GM19240 (cell line): Measurements from ENCODE around the gene FBXW7.
"Not testable (repeated sequence)": the region's sequence is repeated elsewhere in the genome, so short reads cannot be mapped to it uniquely, and the experiment has no call there.

Source experiments
- DNase-seq: peaks from one replicate; pipeline ENCODE4 v3.0.0; 2011; ENCODE audit warnings: low spot score; ENCODE audit not compliant: insufficient read length

FBXW7 gene

DNA sequence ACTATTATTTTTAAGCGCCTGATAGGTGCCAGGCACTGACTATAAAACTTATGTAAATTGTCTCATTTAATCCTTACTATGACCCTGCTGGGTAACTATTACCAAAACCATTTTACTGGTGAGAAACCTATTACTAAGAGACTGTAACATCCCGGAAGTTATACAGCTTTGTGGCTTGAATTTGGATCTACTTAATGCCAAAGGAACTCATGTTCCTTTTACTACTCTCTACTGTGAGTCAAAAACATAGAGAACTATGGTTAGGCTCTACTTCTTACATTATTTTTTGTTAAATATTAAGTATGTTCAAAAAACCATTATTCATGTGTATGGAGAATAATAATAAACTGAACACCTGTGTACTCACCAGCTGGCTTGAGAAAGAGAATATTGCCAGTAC is 14.8 kb upstream of the FBXW7 start:
- DNase-seq, result not testable (repeated sequence)

DNA sequence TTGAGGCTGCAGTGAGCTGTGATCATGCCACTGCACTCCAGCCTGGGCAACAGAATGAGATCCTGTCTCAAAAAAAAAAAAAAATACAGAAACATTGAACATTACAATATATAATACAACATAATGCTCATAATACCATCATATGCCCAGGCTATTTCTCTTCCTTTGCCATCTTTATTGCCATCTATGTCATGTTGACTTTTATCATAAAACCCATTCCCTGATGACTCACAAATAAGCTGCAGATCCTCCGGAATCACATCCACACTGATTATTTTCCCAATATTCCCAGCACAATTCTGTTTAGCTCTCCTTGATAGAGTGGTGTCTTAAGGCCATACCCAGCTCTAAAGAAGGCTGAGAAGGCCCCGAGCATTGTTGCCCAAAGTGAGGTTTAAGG is 9.2 kb upstream of the FBXW7 start:
- DNase-seq, result no peak

GRCh38 chr4:152544533-152544932 is 8.6 kb upstream of the FBXW7 start:
- not testable (repeated sequence) for DNase-seq

GRCh38 chr4:152540941-152541340 is 5.0 kb upstream of the FBXW7 start:
- DNase-seq, result no peak

GRCh38 chr4:152540293-152540674 is 4.4 kb upstream of the FBXW7 start:
- no peak for DNase-seq

- no peak for DNase-seq
Measured at GRCh38 chr4:152539556-152540292, 3.8 kb upstream of the FBXW7 start.

DNA sequence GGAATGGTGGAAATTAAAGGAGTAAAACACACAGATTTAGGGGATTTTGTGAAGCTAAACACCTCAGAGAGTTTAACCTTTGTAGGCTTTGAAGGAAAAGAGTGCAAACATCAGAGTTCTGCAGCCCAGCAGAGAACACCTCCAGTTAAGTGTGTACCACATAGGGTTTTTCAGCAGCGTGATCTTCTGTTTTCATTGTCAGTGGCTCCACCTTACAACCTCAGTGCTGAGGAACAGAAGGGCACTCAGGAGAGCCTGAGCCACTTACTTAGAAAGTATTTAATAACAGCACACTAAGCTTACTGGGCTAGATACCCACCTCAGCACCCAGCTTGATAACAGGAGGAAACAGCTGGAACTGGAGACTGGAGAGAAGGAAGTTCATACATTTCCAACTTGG is 2.0 kb upstream of the FBXW7 start:
- no peak for DNase-seq

- DNase-seq, result no peak
Measured at GRCh38 chr4:152536545-152537182, 772 bp upstream of the FBXW7 start.

DNA sequence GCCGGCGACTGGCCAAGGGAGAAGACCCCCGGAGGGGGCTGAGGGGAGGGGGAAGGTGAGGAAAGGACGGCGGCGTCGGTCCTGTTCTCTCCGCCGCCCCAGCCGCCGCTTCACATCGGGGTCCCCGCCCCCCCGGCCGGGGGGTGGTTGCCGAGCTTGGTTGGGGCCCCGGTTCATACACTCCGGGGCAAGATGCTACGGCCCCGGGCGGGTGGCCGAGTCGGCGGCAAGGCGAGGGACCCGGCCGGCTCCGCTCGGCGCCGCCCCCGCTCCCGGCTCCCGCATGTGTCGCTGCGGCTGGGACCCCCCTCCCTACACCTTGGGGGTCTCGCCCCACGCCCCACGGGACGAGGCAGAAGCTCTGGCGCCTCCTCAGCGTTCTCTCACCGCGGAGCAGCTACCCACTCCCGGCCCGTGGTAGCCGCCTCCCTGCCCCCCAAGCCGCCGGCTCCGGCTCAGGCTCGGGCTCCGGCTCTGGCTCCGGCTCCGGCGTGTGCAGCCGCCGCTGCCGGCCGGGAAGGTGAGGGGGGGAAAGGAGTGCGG is 461 bp downstream of the FBXW7 start:
- DNase-seq, result no peak

DNA sequence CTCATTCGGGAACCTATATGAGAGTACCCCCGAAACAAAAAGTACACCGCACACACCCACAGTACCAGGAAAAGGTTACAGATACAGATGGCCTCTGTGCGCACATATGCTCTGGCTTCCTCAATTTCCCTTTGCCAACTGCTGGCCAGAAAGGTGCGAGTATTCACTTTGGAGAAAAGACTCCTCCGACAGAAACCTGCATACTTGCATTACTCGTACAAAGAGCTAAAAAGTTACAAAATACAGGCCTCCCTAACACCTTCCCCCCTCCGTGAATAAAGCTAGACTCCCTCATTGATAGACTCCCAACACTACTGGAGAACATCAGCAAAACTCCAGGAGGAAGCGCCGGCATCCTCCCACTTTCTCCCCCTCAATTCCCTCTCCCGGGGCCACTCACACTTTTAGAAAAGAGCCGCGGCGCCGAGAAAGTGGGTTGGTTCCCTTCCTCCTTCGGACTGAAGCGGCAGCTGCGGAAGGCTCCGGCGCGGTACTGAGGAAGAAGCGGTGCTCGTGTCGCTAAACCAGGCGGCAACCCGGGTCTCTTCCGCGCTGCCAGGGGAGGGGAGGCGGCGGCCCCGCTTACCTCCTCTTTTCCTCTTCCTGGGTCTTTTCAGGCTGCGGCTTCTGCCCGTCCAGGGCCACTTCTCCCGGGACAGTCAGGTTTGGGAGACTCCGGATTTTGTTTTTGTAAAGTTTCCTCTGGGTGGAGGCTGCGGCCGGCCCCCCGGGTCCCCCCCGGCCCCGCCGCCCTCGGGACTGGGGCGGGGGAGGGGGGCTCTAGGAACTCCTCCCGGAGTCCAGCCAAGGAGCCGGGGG is 1.1 kb downstream of the FBXW7 start:
- DNase-seq, result no peak

DNA sequence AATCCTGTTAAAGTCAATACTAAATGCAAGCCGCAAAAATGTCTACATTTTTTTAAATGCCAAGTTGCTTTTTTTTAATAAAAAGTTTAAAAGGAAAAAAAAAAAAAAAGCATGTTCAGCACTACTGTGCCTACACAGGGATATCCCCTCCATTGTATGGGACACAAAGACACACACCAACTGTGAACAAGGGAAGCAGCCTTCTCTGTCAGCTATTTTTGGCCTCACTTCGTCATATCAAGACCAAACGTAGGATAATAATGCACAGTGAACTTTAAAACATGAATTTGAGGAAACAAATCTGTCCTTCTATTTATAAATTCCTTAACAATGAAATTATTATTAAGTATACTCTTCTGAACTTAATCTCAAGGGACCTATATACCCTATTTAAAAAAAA is 4.4 kb downstream of the FBXW7 start:
- DNase-seq, result no peak

GRCh38 chr4:152530600-152530999 is 5.3 kb downstream of the FBXW7 start:
- DNase-seq, result no peak

DNA sequence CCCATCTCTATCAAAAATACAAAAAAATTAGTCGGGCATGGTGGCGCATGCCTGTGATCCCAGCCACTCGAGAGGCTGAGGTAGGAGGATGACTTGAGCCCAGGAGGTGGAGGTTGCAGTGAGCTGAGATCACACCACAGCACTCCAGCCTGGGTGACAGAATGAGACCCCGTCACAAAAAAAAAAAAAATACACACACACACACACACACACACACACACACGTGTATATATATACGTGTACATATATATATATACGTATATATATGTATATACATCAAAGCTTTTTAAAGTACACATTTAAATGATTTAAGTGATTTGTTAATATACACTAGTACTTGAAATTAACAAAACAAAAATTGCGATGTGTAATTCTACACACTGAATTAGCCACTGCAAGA is 6.0 kb downstream of the FBXW7 start:
- no peak for DNase-seq

DNA sequence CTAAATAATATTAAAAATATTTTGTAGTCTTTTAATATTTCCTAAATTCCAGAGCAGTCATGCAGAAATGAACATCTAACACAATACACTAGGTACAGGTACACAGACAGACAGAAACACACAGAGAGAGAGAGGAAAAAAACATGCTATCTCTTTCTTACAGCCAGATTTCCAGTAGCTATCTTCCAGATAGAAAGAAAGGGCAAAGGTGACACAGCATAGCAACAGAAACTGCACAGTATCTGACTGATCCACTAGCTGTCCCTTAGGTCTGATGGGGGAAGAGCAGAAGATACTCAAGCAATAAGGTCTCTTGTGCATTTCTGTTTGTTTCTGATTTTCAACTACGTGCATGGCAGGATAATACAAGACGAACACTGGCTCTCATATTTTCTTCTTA is 7.8 kb downstream of the FBXW7 start:
- no peak for DNase-seq

DNA sequence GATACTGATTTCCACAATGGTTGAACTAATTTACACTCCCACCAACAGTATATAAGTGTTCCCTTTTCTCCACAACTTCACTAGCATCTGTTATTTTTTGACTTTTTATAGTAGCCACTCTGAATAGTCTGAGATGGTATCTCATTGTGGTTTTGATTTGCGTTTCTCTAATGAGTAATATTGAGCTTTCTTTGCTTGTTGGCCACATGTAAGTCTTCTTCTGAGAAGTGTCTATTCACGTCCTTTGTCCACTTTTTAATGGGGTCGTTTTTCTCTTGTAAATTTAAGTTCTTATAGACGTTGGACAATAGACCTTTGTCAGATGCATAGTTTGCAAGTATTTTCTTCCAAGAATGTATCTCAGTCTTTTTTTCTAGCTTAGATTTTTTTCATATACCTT is 10.0 kb downstream of the FBXW7 start:
- no peak for DNase-seq

DNA sequence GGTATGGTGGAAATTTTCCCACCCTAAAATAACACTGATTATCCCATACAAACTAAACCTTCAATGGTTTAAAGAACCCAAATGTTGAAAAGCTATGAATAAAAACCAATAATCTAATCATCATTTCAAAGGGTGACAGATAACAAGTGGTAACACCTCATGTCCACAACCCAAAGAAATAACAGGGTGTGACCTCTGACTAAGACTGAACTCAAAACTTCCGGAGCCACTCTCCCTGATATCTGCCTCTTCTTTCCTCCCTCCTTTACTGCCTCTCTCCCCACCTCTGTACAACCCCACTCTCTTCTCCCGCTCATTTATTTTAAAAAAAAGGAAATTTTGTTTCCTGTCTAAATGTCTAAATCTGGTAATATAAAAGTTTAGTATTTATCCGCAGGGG is 11.5 kb downstream of the FBXW7 start:
- no peak for DNase-seq

GRCh38 chr4:152523731-152524130 is 12.2 kb downstream of the FBXW7 start:
- no peak for DNase-seq

GRCh38 chr4:152522754-152523153 is 13.1 kb downstream of the FBXW7 start:
- no peak for DNase-seq

DNA sequence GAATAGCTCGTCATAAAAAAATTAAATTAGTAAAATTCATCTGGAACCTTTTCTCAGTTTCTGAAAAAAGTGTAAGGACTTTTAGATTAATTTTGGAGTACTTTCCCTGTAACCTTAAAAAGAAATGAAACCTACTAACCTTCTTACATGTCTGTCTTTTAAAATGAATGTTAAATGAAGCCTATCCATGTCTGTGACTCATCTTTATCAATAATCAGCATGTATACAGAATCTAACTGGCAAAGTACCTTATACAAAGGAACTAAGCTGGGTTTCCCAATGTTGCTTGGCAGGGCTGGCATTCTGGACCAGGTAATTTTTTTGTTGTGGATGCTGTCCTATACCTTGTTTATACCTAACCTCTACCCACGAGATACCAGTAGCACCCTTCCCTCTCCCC is 13.6 kb downstream of the FBXW7 start:
- no peak for DNase-seq

DNA sequence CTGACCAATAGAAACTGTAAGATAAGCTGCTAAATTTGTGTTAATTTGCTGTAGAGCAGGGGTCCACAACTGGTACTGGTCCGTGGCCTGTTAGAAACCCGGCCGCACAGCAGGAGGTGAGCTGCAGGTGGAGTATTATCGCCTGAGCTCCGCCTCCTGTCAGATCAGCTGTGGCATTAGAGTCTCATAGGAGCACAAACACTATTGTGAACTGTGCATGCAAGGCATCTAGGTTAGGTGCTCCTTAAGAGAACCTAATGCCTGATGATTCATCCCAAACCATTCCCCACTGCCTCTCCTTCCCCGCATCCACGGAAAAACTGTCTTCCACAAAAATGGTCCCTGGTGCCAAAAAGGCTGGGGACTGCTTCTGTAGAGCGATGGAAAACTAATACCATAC is 19.7 kb downstream of the FBXW7 start:
- no peak for DNase-seq

DNA sequence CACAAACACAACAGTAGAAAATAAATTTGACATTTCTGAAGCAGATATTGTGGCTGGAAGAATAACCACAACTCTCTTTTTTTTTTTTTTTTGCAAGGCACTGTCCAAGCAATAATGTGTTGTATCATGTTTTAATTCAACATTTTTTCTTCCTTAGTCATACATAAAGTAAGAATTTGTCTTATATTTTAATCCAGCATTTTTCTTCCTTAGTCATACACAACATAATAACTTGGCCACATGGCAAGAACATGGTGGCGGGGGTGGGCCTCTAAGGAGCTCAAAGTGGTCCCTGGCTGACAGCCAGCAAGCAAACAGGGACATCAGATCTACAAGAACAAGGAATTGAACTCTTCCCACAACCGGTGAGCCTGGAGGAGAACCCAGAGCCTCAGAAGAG is 20.2 kb downstream of the FBXW7 start:
- no peak for DNase-seq

DNA sequence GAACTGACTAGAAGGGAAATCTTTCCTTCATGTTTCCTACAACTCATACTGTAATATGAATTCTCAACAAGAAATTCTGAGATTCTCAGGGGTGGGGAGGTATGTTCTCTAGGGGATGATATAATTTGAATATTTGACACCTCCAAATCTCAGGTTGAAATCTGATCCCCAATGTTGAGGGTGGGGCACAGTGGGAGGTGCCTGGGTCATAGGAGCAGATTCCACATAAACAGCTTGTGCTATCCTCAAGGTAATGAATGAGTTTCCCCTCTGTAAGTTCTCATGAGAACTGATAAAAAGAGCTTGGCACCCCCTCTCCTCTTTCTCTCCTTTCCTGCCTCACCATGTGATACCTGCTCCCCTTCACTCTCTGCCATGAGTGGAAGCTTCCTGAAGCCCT is 21.5 kb downstream of the FBXW7 start:
- no peak for DNase-seq
